K562 (cell line): ENCODE data around the gene SOWAHB. TPM values are rescaled to one million over a fixed set of nuclear protein-coding genes. Genes with fewer than 3 reads are reported as not detected.

ENCODE experiments used
- C11orf30 ChIP-seq: fragments of 450-650 bp; IDR thresholded peaks from 2 replicates; pipeline ENCODE4 v1.6.1; 2016; ENCODE audit warnings: low read depth, mild to moderate bottlenecking
- CEBPB ChIP-seq: fragments of 450-650 bp; IDR thresholded peaks from 2 replicates; pipeline ENCODE4 v1.6.1; 2016; ENCODE audit warnings: missing genetic modification characterization, missing compliant biosample characterization
- CREB1 ChIP-seq, 2 experiments: sonication (generic) in 1 of 2; formaldehyde crosslinking in 1 of 2; IDR thresholded peaks; 2 replicates each; pipeline versions ENCODE4 v1.6.1 to v1.8.0; 2012 to 2022; ENCODE audit warnings: inconsistent platforms in 1 of 2, mild to moderate bottlenecking in 1 of 2, missing genetic modification reagents in 1 of 2, moderate library complexity in 1 of 2
- HDAC2 ChIP-seq: fragments of 450-650 bp; IDR thresholded peaks from 2 replicates; pipeline ENCODE4 v1.6.1; 2016; ENCODE audit warnings: mild to moderate bottlenecking
- NRF1 ChIP-seq, 2 experiments: fragments of 450-650 bp; IDR thresholded peaks in 1 of 2; conservative IDR thresholded peaks in 1 of 2; 2 replicates each; pipeline ENCODE4 v1.6.1; 2014; ENCODE audit warnings: mild to moderate bottlenecking in 2 of 2
- RBFOX2 ChIP-seq: fragments of 200-400 bp; formaldehyde crosslinking; IDR thresholded peaks from 2 replicates; pipeline ENCODE4 v1.6.1; 2017; ENCODE audit warnings: low read depth, mild to moderate bottlenecking, low read length, moderate library complexity
- ZC3H11A ChIP-seq: IDR thresholded peaks from 2 replicates; pipeline ENCODE4 v1.6.1; 2012; ENCODE audit warnings: low read depth, low read length, improper control_type of control experiment
- polyA plus RNA-seq, 8 experiments: library from polyadenylated mRNA; depleted of rRNA in 4 of 8; stranded (reverse) in 5 of 8; unstranded in 3 of 8; fragments of >200 nt; fragmentation: Nextera tagmentation in 2 of 8; fragmentation: Illumina TruSeq in 1 of 8; extraction: Ambion mirVana in 2 of 8; extraction: Trizol in 1 of 8; gene quantifications; 2 replicates each; pipeline versions ENCODE4 v1.2.1 to v1.2.3, GENCODE V29; 2011 to 2014; ENCODE audit warnings: inconsistent platforms in 1 of 8, missing spikeins in 1 of 8
- total RNA-seq, 7 experiments: library from RNA; depleted of rRNA in 6 of 7; stranded (reverse); fragments of >200 nt in 6 of 7; fragmentation: Illumina TruSeq in 2 of 7; extraction: Trizol in 2 of 7; gene quantifications; 2 replicates each; pipeline versions ENCODE4 v1.2.1 to v1.2.3, GENCODE V29; 2011 to 2021; ENCODE audit warnings: low replicate concordance in 1 of 7
- TF ChIP-seq, protein P1 (sequence below): sonication (generic); formaldehyde crosslinking; IDR thresholded peaks from 2 replicates; pipeline ENCODE4 v1.8.0; 2023; ENCODE audit warnings: mild to moderate bottlenecking, missing genetic modification reagents
- TF ChIP-seq, protein P2 (sequence below), 3 experiments: fragments of 200-800 bp in 1 of 3; fragments of 250-450 bp in 1 of 3; fragments of 450-650 bp in 1 of 3; sonication (Bioruptor Pico) in 1 of 3; sonication (Bioruptor generic) in 1 of 3; formaldehyde crosslinking in 1 of 3; IDR thresholded peaks; 2 replicates each; pipeline versions ENCODE4 v1.6.1 to v1.8.0; 2016 to 2022; ENCODE audit warnings: mild to moderate bottlenecking in 2 of 3, missing genetic modification characterization in 2 of 3, missing compliant biosample characterization in 1 of 3, moderate library complexity in 1 of 3
- TF ChIP-seq, protein P3 (sequence below): fragments of 450-650 bp; IDR thresholded peaks from 2 replicates; pipeline ENCODE4 v1.7.1; 2018; ENCODE audit warnings: mild to moderate bottlenecking, low read depth; ENCODE audit not compliant: partially characterized antibody
- TF ChIP-seq, protein P4 (sequence below): fragments of 450-650 bp; formaldehyde crosslinking; conservative IDR thresholded peaks from 2 replicates; pipeline ENCODE4 v1.4.0; 2022; ENCODE audit warnings: mild to moderate bottlenecking, missing genetic modification characterization
- TF ChIP-seq, protein P5 (sequence below): IDR thresholded peaks from 2 replicates; pipeline ENCODE4 v1.6.1; 2012; ENCODE audit warnings: low read depth, low read length, improper control_type of control experiment, borderline replicate concordance

The SOWAHB gene
- total and polyA plus RNA-seq, 9 of the 15 experiments (the other 6 are each of a cell fraction or from before 2014, with no cell fraction given) = not detected

DNA sequence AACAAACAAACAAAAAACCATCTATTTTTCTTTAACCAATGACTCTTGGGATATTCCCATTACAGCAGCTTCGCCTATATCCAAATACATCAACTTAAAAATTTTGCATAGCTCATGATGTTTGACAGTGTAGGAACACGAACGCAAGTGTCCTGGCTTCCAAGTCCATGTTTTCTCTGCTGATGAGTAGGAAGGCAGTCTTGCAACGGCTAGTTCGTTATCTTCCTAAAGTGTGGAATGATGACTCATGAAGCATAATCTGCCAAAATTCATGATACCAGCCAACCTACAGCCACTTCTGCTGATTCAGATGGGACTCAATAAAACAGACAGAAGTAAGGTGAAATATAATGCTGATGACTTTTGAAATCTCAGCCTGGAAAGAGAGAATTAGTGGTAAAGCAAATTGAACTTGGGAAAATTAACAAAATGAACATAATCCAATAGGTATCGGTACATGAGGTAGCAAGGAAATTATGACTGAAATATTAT lies 45.2 kb upstream of the SOWAHB start (continued):
- TF ChIP-seq HDAC2 (peak; percentile 64; the same call in 1 of the 2 replicates), NRF1 (conservative IDR thresholded peaks at IDR 0.05 in 1 of 2, IDR thresholded peaks at IDR 0.05 in 1 of 2) (no peak), C11orf30 (peak; percentile 91), CREB1 (IDR thresholded peaks at IDR 0.05) (no peak; the same call in 1 of the 2 replicates), CREB1 (CRISPR knock-in tag; IDR thresholded peaks at IDR 0.05) (0 out of 2 replicates have a peak, but pooled peaks have one; percentile 40), ZC3H11A (no peak), RBFOX2 (no peak), CEBPB (tag) (no peak)
- TF ChIP-seq, protein P1, sequence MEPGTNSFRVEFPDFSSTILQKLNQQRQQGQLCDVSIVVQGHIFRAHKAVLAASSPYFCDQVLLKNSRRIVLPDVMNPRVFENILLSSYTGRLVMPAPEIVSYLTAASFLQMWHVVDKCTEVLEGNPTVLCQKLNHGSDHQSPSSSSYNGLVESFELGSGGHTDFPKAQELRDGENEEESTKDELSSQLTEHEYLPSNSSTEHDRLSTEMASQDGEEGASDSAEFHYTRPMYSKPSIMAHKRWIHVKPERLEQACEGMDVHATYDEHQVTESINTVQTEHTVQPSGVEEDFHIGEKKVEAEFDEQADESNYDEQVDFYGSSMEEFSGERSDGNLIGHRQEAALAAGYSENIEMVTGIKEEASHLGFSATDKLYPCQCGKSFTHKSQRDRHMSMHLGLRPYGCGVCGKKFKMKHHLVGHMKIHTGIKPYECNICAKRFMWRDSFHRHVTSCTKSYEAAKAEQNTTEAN (CRISPR knock-in tag) = no peak
- TF ChIP-seq, protein P2, sequence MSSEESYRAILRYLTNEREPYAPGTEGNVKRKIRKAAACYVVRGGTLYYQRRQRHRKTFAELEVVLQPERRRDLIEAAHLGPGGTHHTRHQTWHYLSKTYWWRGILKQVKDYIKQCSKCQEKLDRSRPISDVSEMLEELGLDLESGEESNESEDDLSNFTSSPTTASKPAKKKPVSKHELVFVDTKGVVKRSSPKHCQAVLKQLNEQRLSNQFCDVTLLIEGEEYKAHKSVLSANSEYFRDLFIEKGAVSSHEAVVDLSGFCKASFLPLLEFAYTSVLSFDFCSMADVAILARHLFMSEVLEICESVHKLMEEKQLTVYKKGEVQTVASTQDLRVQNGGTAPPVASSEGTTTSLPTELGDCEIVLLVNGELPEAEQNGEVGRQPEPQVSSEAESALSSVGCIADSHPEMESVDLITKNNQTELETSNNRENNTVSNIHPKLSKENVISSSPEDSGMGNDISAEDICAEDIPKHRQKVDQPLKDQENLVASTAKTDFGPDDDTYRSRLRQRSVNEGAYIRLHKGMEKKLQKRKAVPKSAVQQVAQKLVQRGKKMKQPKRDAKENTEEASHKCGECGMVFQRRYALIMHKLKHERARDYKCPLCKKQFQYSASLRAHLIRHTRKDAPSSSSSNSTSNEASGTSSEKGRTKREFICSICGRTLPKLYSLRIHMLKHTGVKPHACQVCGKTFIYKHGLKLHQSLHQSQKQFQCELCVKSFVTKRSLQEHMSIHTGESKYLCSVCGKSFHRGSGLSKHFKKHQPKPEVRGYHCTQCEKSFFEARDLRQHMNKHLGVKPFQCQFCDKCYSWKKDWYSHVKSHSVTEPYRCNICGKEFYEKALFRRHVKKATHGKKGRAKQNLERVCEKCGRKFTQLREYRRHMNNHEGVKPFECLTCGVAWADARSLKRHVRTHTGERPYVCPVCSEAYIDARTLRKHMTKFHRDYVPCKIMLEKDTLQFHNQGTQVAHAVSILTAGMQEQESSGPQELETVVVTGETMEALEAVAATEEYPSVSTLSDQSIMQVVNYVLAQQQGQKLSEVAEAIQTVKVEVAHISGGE (CRISPR knock-in tag; IDR thresholded peaks at IDR 0.05) = no peak; a peak in 1 of 6 replicates
- TF ChIP-seq, protein P3, sequence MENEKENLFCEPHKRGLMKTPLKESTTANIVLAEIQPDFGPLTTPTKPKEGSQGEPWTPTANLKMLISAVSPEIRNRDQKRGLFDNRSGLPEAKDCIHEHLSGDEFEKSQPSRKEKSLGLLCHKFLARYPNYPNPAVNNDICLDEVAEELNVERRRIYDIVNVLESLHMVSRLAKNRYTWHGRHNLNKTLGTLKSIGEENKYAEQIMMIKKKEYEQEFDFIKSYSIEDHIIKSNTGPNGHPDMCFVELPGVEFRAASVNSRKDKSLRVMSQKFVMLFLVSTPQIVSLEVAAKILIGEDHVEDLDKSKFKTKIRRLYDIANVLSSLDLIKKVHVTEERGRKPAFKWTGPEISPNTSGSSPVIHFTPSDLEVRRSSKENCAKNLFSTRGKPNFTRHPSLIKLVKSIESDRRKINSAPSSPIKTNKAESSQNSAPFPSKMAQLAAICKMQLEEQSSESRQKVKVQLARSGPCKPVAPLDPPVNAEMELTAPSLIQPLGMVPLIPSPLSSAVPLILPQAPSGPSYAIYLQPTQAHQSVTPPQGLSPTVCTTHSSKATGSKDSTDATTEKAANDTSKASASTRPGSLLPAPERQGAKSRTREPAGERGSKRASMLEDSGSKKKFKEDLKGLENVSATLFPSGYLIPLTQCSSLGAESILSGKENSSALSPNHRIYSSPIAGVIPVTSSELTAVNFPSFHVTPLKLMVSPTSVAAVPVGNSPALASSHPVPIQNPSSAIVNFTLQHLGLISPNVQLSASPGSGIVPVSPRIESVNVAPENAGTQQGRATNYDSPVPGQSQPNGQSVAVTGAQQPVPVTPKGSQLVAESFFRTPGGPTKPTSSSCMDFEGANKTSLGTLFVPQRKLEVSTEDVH = no peak
- TF ChIP-seq, protein P4, sequence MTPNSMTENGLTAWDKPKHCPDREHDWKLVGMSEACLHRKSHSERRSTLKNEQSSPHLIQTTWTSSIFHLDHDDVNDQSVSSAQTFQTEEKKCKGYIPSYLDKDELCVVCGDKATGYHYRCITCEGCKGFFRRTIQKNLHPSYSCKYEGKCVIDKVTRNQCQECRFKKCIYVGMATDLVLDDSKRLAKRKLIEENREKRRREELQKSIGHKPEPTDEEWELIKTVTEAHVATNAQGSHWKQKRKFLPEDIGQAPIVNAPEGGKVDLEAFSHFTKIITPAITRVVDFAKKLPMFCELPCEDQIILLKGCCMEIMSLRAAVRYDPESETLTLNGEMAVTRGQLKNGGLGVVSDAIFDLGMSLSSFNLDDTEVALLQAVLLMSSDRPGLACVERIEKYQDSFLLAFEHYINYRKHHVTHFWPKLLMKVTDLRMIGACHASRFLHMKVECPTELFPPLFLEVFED (CRISPR knock-in tag) = no peak
- TF ChIP-seq, protein P5, sequence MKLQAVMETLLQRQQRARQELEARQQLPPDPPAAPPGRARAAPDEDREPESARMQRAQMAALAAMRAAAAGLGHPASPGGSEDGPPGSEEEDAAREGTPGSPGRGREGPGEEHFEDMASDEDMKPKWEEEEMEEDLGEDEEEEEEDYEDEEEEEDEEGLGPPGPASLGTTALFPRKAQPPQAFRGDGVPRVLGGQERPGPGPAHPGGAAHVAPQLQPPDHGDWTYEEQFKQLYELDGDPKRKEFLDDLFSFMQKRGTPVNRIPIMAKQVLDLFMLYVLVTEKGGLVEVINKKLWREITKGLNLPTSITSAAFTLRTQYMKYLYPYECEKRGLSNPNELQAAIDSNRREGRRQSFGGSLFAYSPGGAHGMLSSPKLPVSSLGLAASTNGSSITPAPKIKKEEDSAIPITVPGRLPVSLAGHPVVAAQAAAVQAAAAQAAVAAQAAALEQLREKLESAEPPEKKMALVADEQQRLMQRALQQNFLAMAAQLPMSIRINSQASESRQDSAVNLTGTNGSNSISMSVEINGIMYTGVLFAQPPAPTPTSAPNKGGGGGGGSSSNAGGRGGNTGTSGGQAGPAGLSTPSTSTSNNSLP = peak; percentile 94
